NCI-H1436 (cell line): ENCODE results near the gene PRSS33.

Source experiments
- DNase-seq: peaks from one replicate; lab custom pipeline; 2025; lab: John Stamatoyannopoulos, UW

Gene PRSS33

GRCh38 chr16:2761886-2762583 is 25.3 kb downstream of the PRSS33 start:
- no peak for DNase-seq

- DNase-seq, result no peak
Observed at GRCh38 chr16:2761472-2761871, 25.9 kb downstream of the PRSS33 start.

- DNase-seq, result no peak
Observed at GRCh38 chr16:2757344-2757743, 30.0 kb downstream of the PRSS33 start.

- no peak for DNase-seq
Observed at GRCh38 chr16:2756288-2757015, 30.9 kb downstream of the PRSS33 start.

GRCh38 chr16:2755158-2755557 is 32.2 kb downstream of the PRSS33 start:
- DNase-seq, result no peak

- no peak for DNase-seq
Observed at GRCh38 chr16:2753733-2754020, 33.7 kb downstream of the PRSS33 start.

- DNase-seq, result peak; percentile 66
Observed at GRCh38 chr16:2752850-2753732, 34.3 kb downstream of the PRSS33 start.

- peak; percentile 92 for DNase-seq
Observed at GRCh38 chr16:2752035-2752849, 35.1 kb downstream of the PRSS33 start, which contains the start of gene SRRM2. Gene SRRM2, plus strand, starts transcription at chr16:2752638. Its CDS starts 3,727 bp downstream, at chr16:2756365.

- peak; percentile 71 for DNase-seq
Observed at GRCh38 chr16:2751577-2752034, 35.8 kb downstream of the PRSS33 start.

- no peak for DNase-seq
Observed at GRCh38 chr16:2749936-2750335, 37.4 kb downstream of the PRSS33 start.

- no peak for DNase-seq
Observed at GRCh38 chr16:2749476-2749875, 37.9 kb downstream of the PRSS33 start.

GRCh38 chr16:2748757-2749455 is 38.5 kb downstream of the PRSS33 start:
- no peak for DNase-seq

GRCh38 chr16:2745961-2746360 is 41.4 kb downstream of the PRSS33 start:
- DNase-seq, result no peak

GRCh38 chr16:2745116-2745890 is 42.1 kb downstream of the PRSS33 start:
- no peak for DNase-seq

GRCh38 chr16:2744711-2745110 is 42.6 kb downstream of the PRSS33 start:
- DNase-seq, result no peak

- DNase-seq, result no peak
Observed at GRCh38 chr16:2743007-2743810, 44.2 kb downstream of the PRSS33 start.

- DNase-seq, result no peak
Observed at GRCh38 chr16:2742323-2743006, 44.9 kb downstream of the PRSS33 start.

GRCh38 chr16:2741168-2741567 is 46.2 kb downstream of the PRSS33 start:
- DNase-seq, result no peak

GRCh38 chr16:2740476-2740875 is 46.9 kb downstream of the PRSS33 start:
- DNase-seq, result no peak
